Measurements from ENCODE around the gene FBXL22.

FBXL22 gene

DNA sequence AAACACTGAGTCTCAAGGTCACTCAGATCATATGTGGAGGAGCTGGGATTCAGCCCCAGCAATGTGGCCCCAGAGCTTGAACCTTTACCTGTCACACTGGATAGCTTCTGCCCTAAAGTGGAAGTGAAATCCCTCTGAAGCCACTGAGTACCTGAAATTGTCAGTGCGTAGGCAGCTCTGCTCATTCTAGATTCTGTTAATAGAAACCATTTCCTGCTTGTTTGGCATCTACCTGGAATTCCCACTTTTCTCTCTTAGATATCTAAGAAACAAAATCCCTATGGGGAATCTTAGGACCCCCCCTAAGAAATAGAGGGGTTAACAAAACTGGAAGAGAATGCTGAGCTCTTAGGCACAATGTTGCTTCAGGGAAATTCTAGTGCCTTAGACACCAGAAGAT lies 29.8 kb downstream of the FBXL22 start:
- no peak overlapping the region for H3K4me3 ChIP-seq (ENCODE audit: low read depth, low read length)
- TF ChIP-seq, protein P1, sequence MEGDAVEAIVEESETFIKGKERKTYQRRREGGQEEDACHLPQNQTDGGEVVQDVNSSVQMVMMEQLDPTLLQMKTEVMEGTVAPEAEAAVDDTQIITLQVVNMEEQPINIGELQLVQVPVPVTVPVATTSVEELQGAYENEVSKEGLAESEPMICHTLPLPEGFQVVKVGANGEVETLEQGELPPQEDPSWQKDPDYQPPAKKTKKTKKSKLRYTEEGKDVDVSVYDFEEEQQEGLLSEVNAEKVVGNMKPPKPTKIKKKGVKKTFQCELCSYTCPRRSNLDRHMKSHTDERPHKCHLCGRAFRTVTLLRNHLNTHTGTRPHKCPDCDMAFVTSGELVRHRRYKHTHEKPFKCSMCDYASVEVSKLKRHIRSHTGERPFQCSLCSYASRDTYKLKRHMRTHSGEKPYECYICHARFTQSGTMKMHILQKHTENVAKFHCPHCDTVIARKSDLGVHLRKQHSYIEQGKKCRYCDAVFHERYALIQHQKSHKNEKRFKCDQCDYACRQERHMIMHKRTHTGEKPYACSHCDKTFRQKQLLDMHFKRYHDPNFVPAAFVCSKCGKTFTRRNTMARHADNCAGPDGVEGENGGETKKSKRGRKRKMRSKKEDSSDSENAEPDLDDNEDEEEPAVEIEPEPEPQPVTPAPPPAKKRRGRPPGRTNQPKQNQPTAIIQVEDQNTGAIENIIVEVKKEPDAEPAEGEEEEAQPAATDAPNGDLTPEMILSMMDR (IDR thresholded peaks at IDR 0.05; ENCODE audit: borderline replicate concordance, insufficient read depth, low read depth, low read length): no peak

DNA sequence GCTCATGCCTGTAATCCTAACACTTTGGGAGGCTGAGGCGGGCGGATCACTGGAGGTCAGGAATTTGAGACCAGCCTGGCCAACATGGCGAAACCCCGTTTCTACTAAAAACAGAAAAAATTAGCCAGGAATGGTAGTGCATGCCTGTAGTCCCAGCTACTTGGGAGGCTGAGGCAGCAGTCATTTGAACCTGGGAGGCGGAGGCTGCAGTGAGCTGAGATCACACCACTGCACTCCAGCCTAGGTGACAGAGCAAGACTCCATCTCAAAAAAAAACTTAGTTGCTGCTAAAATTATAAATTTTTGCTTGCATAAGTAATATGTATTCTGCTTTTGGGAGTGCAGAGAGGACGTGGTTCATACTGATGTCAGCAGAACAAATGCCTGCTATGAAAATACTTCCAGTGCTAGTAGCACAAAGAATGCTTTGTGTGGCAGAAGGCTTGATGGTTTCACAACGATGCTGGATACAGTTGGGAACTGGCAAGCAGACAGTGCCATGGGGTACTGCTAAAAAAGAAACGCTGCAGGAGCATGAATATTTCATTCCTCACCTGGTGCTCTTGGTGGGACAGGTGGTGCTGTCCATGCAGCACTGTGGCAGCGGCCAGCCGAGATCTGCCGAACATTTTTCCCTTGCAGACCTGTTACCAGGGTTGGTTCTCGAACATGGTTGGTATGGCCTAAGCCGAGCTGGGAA lies 31.1 kb downstream of the FBXL22 start:
- TF ChIP-seq, protein P1 (IDR thresholded peaks at IDR 0.05; ENCODE audit: borderline replicate concordance, insufficient read depth, low read depth, low read length): no peak
- no peak overlapping the region for H3K4me3 ChIP-seq (ENCODE audit: low read depth, low read length)

DNA sequence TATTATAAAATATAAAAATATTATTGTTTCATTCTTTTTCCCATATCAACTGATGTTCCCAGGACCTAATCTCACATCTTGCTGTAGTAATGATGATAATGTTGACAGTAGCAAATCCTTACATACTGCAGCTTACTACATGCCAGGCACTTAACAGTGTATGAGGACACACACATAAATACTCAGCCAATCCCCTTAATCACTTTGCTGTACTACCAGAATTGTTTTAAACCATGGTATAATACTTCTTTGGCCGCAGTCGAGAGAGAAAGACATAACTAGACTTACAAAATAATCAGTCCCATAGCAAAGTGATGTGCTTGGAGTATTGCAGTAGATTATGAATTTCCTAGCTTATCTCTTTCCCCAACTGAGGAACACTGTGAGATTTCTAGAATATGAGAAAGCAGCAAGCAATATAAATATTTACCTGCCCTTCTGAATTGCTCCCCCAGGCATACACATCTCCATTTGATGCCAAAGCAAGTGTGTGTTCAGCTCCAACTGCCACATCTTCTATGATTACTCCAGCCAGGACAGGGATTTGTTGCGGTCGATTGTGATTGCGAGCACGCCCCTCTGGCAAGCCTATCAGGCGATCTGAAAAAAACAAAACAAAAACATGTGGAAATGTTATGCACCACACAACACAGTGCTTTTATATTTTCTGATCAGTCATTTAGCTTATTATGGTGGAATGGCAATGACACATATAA lies 33.0 kb downstream of the FBXL22 start:
- no peak overlapping the region for H3K4me3 ChIP-seq (ENCODE audit: low read depth, low read length)
- TF ChIP-seq, protein P1 (IDR thresholded peaks at IDR 0.05; ENCODE audit: borderline replicate concordance, insufficient read depth, low read depth, low read length): no peak

DNA sequence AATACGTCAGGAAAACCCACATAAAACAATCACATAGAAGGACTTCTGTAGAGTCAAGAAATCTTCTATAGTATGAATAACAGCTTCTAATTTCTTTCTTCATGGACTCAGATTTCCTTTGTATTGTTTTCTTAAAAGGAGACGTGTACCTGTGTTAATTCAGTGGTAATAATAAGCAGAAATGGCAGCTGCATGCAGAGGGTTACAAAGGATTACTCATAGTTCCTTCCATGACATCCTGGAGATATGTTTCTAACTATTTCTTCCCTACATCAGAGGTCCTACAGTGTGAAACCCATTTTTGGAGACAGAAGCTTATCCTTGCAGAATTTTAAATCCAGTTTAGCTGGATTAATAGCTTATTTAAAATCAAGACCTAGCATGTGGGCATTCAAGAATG lies 36.1 kb downstream of the FBXL22 start:
- H3K4me3 ChIP-seq (ENCODE audit: low read depth, low read length): no peak overlapping the region
- TF ChIP-seq, protein P1 (IDR thresholded peaks at IDR 0.05; ENCODE audit: borderline replicate concordance, insufficient read depth, low read depth, low read length): no peak

DNA sequence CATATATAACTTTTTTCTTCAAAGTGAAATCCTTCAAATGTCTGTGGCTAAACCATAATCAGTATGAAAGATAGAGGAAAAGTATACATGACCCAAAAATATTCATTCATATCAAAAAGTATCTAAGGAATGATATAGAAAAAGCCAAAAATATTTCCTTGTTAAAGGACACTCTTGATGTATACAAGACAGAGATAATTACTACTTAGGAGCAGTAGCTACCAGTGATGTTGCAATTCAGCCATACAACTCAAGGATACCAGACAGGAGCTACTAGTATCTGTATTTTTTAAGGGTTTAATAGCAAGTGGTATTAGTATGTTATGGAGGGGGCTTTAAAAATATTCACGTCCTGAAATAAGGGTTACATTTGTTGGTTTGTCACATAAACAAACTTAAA lies 37.0 kb downstream of the FBXL22 start:
- TF ChIP-seq, protein P1 (IDR thresholded peaks at IDR 0.05; ENCODE audit: borderline replicate concordance, insufficient read depth, low read depth, low read length): no peak
- no peak overlapping the region for H3K4me3 ChIP-seq (ENCODE audit: low read depth, low read length)

DNA sequence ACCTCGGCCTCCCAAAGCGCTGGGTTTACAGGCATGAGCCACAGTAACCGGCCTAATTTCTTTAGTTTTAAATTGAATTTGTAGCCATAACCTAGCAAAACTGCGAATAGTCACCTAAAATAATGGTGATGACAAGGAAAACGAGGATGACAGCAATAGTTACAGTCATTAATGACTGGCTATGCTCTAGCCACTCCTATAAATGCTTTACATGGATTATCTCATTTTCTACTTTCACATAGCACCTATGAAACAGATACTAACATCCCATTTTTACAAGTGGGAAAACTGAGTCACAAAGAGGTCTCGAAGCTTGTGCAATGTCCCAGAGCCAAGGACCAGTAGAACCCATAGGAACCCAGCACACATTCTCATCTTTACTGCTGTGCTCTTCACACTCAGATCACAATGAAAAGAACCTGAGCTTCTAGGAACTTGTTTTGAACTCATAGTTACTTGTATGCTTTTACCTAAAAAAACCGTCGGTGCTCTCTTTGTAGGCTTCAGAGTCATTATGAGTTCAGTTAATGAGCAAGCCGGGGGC lies 39.4 kb downstream of the FBXL22 start:
- TF ChIP-seq, protein P1 (IDR thresholded peaks at IDR 0.05; ENCODE audit: borderline replicate concordance, insufficient read depth, low read depth, low read length): no peak
- no peak overlapping the region for H3K4me3 ChIP-seq (ENCODE audit: low read depth, low read length)
